Prostate gland (tissue), 2 donors: Measurements from ENCODE around the gene NRF1.

Experiments used
- CTCF ChIP-seq, 4 experiments: fragments of 200-600 bp in 2 of 4; fragments of 450-650 bp in 2 of 4; sonication (generic) in 2 of 4; IDR thresholded peaks; 1 replicate in 3 of 4; 2 replicates in 1 of 4; pipeline ENCODE4 v1.5.1; 2016 to 2019; ENCODE audit warnings: antibody characterized with exemption in 4 of 4, mild to moderate bottlenecking in 2 of 4, moderate library complexity in 2 of 4
- POLR2A ChIP-seq: fragments of 450-650 bp; IDR thresholded peaks from one replicate; pipeline ENCODE4 v1.6.1; 2016; ENCODE audit warnings: antibody characterized with exemption, mild to moderate bottlenecking
- POLR2AphosphoS5 ChIP-seq: sonication (generic); formaldehyde crosslinking; IDR thresholded peaks from one replicate; pipeline ENCODE4 v1.6.1; 2017; ENCODE audit warnings: antibody characterized with exemption

GRCh38 chr7:129613016-129613337 lies 1.5 kb downstream of the NRF1 start:
- TF ChIP-seq POLR2AphosphoS5 = no peak
- TF ChIP-seq POLR2A = no peak
- no peak for TF ChIP-seq CTCF (IDR thresholded peaks at IDR 0.05)
